Stimulated activated CD4-positive, alpha-beta T cell treated with anti-CD3 and anti-CD28 coated beads, Interleukin-2, amount 100 ng/mL, for 48 hours (primary cell): ENCODE data around the gene DKC1.
A peak's percentile ranks its signal among the peaks of the same experiment; 100 is the strongest.

ENCODE experiments used
- DNase-seq, 2 donors: peaks; one replicate each; pipeline ENCODE4 v3.0.0-alpha.2; 2020

DKC1 gene

DNA sequence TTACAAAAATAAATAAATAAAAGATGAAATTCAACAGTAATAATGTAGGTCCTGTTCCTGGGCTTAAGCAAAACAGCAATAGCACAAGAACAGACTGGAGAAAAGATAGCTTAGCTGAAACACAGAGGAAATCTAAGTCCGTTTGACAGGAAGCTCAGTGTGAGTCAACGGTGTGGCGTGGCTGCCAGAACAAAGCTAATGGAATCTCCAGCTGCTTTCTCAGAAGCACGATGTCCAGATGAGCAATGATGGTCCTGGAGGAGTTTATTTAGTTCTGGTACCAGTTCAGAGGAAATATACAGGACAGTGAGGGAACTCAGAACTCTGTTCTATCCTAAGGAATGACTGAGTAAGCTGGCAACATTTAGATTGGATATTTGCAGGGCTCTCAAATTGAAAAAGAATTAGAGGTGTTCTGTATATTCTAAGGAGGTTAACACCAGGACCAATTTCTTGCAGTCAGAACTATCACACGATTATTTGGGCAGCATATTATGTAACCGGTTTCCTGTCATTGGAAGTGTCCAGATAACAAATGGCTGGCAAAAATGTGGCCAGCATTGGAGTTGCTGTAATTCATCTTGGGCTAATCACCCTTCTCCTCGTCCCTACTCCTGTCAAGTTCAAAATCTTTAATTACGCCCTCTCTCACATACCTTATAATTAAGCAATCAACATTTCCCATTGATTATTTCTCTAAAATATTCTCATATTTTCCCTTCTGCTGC, 24.5 kb upstream of the DKC1 start:
- no peak for DNase-seq

DNA sequence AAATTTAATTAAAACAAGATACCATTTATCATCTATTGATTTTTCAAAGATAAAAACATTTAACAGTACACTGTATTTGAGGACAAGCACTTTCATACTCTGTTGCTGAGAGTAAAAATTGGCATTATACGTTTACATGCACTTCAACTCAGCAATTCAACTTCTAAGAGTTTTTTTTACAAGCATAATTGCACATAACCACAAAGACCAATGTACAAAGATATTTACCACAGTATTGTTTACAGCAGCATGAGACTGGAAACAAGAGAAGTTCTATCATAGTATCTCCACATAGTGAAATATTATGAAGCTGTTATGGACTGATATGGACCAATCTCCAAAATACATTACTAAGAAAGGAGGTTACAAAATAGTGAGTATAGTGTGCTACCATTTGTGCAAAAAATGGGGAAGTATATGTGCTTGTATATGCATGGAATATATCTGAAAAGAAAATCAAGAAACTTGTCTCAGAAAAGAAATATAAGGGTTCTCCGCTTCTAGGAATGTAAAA, 22.7 kb upstream of the DKC1 start:
- no peak for DNase-seq

DNA sequence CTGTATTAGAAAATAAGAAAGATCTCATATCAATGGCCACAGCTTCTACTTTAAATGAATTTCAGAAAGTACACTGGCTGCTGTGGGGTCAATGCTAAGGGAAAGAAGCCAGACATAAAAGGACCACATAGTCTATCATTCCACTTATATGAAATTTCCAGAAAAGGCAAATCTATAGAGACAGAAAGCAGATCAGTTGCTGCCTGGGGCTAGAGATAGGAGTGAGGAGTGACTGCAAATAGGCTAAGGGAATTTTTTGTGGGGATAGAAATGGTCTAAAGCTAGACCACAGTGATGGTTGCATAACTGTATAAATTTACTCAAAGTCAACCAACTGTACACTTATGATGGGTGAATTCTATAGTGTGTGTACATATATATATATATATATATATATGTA, 20.1 kb upstream of the DKC1 start:
- DNase-seq: no peak

DNA sequence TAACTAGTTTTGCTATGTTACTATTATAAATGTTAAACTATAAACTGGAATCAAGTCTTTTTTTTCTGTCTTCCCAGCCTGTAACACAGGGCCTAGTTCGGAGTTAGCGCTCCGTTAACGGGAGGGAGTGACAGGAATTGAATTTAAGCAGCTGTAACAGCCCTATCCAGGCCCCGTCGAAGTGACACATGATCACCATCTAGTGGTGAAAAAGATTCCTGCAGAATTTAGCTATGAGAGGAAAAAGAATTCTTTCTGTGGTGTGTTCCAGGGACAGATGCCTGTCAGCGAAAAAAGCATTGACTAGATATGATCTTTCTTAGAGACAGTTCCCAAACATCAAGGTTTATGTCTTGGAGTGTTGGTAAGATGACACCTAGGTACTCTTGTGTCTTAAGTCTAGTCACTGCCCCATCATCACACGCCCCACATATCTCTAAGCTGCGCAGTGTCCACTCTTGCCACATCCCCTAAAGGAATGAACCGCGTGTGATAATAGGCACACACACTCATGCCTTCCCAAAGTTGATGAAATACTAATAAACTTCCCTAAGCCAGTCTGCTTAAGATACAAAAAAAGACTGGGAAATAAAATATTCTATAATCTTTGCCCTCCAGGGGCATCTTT, 13.8 kb upstream of the DKC1 start:
- DNase-seq: peak in 1 of 2 donors; percentile 27

DNA sequence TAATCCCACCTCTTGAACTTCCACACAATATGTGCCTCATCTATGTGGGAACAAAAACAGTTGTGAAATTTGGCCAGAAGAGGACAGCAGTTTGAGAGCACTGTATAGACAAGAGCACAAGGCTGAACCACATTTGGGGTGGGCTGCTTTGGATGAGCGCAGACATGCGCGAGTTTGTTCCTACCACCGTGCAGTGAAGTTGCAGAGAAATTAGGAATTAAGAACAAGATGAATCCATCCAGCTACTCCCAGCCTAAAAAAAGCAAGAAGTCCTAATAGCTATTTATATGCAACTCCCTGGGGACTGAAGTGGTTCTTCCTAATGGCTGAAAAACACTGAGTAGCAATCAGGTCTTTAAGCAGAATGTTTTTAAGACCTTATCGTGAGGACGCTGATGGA, 12.8 kb upstream of the DKC1 start:
- DNase-seq: no peak

DNA sequence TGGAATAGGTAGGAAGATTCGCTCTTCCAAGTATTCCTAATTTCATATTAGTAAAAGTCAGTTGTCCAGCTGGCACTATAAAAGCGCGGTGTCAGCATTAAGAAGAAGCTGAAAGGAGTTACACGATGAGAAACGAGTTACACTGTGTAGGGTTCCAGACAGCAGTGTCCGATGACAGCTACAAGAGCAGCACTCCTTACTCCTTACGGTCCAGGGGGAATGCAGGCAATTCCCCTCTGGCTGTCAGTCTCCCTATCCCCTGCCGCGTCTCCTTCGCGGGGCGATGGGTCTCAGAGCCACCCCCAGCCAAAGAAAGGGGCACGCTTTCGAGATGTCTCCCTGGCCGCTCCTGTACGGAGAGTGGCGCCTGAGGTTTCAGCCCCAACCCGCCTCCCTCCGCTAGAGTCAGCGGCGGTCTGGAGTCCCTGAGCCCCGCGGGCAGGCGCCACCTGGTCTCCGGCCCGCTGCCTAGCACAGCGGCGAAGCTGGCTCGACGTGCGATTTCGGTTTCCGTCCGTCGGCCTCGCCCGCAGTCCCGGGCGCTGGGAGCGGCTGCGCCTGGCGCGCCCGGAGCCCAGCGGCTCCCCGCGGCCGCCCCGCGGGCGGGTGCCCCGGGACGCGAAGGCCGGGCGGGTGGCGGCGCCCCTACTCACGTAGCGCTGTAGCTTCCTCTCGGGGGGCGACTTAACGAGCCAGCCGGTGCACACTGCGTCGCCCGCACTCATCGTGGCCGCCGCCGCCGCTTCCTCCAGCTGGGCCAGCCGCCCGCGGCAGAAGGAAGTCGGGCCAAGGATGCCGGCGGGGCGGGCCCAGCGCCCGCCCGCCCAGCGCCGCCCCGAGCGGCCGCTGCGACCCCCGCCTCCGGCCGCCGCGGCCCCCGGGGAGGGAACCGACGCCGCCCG, 12.1 kb upstream of the DKC1 start, which contains the start of gene GAB3:
Gene GAB3 (minus strand): TSS at position 777 of the 902 bp plus-strand sequence. CDS start 52 bp downstream, at position 725.
- DNase-seq: peak in 1 of 2 donors; percentile 20

DNA sequence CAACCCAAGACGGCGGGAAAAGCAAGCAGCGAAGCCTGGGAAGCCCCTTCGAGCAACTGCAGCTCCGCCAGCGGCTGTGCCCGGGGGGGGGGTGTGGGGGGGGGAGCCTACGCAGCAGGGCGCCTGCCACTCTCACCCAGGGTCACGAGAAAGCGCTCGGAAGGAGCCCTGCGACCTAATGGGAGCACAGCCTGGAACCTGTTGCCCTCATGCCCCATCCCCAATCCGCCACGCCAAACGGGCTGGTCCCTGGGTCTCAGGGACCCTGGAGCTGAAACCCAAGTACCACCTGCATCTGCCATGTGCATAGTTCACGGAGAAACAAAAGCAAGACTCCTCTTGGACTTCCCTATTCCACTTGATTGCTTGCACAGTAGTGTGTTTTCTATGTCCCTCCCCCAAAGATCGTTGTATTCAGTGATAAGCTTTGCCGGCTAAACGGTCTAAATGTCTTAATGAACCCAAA, 11.4 kb upstream of the DKC1 start:
- DNase-seq: no peak

DNA sequence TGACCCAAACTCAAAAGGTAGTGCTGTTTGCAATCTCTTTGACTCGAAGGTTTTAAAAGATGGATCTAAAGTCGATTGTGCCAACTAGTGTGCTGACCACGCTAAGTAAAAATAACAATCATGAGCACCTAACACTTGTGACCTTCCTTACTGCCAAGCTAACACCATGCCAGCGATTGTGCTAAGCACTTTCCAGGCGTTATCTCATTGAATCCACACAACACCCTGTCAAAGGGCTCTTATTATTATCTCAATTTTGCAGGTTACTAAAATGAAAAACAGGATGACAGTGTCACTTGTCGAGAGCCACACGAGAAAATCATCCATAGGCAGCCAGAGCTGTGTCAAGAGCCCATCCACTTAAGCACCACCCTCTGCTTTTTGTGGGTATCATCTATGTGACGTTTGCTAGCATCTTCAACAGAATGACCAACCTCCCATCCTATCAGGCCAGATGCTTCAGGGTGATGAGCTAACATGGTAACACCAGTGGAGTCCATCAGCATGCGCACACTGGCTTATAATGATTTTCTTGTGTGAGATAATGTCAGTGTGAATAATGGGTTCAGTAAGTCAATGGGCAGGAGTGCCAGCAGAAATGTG, 10.9 kb upstream of the DKC1 start:
- no peak for DNase-seq

DNA sequence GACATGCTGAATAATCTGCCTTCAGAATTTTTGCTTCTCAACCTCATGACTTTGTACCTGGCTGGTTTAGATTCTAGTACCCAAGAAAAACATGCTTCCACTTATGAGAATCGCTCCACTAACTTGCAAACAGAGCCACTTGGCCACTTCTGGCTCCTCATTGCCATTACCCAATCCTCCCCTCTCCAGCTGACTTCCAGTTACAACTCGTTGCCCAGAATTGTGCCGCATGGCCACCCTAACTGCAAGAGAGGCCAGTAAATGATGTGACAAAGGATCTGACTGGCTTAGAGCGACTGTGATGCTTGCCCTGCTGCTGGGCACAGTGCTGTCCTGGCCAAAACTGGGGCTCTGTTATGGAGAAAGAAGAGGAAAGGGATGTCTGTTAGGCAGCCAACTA, 4.0 kb upstream of the DKC1 start:
- no peak for DNase-seq

DNA sequence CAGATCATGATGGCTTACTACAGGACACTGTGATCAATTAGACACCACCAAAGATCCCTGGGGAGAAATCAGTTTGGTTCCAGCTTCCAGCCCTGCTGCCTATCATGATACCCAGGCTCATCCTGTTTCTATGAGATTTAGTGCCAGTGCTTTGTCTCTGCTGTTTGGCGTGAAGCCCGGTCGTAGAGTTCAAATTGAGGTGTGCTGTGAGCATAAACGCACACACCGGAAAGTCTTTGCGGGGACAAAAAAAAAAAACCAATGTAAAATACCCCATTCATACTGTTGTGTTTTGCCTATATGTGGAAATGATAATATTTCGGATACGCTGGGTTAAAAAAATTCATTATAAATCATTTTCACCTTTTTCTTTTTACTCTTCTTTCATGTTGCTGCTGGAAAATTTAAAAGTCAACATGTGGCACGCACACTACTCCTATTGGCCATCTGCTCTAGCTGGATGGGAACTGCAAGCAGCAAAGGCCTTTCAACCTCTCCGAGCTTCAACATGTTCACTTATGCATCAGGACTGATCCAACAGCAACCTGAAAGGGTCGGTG, 607 bp upstream of the DKC1 start:
- DNase-seq: no peak

DNA sequence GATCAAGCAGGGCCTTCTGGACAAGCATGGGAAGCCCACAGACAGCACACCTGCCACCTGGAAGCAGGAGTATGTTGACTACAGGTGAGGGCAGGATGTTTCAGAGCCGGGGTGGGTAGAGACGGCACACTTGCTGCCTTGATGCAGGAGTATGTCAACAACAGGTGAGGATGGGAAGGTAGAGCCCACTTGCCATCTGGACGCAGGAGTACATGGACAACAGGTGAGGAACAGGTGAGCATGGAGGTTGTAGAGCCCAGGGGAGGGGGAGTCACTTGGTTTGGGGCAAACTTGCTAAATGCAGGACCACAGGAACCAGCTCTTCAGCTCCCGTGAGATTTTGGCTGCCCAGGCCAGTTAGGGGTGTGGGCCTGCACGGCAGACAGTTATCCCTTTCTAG, 12.0 kb downstream of the DKC1 start:
- no peak for DNase-seq

DNA sequence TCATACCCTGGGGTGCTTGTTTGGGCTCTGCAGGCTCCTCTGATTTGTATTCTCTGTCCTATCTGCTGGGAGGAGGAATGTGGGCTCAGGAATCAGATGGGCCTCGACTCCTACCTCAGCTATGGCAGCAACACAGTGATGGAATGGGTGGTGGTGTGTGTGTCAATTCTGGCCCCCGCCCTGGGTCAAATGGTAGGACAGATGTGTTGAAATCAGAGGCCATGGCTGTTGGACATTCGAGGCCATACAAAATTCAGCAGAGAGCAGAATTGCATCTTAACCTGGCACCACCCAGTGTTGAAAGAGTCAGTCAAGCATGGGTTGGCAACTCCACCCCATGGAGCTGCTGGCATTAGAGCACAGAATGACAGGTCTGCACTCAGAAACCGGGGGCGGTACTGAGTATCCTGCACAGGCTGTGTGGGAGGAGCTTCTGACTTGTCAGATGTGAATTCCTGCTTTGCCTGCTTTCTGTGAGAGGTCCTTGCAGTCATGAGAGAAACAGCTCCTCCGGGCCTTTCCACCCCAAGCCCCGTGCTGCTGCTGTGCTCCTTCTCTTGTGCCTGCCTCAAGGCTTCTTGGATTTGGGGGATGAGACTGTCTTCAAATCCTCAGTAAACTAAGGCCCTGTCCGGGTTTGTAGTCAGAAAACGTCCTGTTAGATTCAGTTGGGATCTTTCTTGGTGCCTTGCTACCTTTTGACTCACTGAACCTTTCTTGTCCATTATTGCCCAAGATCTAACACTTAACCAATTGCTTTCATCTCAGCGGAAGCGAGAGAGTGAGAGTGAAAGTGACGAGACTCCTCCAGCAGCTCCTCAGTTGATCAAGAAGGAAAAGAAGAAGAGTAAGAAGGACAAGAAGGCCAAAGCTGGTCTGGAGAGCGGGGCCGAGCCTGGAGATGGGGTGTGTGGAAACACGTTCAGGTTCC, 13.0 kb downstream of the DKC1 start:
- no peak for DNase-seq

DNA sequence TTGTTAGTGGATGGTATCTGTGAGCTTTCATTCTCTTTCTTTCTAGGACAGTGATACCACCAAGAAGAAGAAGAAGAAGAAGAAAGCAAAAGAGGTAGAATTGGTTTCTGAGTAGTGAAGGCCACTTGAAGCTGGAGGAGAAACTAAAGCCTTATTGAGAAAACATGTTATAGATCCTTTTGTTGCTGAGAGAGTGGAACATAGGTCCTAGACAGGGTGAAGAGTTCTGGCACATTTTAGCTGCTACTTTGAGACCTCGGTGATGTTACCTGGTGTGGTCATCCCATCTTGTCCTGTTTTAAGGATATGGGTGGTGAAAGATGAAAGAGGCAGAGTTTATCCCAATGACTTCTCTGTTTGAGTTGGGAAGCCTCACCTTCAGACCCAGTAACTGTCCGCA, 14.1 kb downstream of the DKC1 start:
- DNase-seq: no peak

DNA sequence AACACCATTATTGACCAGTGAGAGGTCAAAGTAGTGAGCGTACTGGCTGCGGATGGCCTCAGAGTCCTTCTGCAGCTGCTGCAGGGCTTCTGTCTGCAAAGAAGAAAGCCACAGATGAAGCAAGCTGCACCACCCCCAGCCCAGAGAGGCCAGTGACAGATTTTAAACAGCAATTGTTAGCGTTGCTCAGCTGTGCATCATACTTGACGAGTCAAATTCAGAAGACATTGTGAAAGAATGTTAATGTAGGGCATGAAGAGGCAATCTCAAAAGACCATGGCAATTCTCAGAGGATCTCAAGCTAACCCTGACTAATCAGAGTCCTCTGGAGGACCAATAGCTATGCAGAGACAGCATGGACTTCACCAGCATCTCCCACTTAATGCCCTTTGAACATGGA, 16.6 kb downstream of the DKC1 start:
- no peak for DNase-seq

DNA sequence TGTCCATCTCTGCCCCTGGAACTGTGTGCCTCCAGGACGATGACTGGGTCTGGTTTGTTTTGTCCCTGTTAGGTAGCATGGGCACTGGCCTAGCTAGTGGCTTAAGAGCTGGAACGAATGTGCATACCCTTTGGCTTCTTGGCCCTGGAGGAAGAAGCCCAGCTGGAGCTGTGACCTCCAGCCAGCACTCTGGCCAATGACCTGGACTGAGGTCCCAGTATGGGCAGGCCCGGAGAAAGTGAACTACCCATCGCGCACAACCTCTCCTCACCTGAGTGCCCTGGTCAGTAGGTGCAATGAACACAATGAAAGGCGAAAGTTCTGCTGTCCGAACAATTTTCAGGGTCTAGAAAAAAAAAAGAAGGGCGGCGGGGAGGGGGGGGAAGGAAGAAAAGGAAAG, 18.3 kb downstream of the DKC1 start:
- DNase-seq: no peak

DNA sequence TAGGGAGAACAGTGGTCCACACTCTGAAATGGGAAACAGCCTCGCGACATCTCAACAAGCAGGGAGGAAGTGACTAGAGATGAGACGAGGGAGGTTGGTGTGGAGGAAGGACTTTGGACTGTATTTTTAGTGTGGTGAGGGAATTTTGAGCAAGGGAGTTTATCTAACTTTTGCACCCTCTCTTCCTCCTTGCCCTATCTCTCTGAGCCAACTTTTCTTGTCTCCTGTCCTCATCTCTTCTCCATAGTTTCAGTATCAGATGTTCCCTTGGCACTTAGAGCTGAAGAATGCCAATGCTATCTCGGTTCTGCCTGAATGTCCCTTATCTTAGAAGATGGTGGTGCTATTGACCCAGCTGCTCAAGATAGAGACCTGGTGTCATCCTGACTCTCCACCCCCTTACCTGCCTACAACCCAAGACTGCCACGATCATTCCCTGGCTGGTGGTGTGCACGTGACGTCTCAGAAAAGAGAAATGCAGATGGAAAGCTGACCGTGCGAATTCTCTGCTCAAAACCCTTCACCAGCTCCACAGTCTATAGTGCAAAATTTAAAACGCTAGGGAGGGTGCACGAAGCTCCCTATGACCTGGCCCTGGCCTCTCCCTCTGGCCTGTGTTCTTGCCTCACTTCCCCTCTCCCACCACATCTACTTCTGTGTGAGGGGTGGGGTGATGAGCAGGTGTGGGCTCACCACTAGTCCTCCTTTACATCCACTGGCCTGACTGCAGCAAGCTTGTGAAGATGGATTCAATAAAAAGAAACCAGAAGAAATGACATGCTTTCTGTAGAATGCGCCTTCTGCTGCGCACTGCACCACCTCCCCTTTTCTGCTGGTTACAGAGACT, 21.7 kb downstream of the DKC1 start:
- no peak for DNase-seq

DNA sequence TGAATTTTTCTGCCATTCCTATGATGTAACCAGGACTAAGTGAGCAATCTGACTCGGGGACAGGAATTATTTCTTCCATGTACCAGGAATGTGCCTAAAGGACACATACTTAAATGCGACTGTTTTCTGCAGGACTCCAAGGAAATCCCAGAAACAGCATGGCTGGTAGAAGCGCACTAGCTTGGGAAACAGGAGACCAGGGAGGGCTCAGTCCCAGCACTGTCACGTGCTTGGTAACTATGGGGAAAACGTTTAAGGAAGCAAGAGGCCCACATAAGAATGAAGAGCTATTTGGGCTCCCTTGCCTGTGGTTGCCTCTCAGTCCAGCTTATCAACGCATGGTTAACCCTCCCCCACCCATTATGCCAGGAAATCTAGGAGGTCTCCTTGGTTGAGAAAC, 23.1 kb downstream of the DKC1 start:
- no peak for DNase-seq

DNA sequence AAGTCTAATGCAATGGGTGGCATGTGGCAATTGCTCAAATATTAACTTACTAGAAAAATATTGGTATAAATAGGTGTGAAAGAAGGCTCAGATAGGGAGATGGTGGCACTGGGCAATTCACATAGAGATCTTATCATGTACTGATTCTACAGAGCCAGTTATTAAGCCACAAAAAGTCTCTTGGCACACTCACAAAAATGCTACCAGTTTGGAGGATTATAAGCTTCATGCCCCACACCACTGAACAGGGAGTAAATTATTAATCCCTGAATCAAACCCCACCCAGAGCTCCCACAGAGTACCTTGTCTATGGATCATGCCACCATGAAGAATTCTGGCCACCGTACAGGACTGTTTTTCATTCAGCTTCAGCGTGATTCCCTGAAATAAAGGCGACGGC, 28.8 kb downstream of the DKC1 start:
- no peak for DNase-seq

DNA sequence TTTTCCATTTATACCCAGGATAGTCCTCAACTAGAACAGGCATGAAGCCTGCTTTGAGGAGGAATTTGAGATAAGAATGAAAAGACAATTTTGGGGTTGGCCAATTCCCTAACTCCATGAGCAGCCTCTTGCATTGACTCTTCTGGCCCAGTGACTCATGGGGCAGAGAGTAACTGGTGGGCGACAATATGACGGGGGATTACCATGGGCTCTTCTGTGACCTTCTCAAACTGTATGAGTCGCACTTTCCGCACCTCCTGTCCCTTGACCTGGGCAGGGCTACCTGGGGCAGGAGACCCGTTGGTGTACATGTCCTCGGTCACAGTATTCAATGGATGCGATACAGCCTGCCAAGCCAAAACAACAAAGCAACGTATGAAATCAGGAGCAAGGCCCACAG, 29.3 kb downstream of the DKC1 start:
- DNase-seq: no peak

DNA sequence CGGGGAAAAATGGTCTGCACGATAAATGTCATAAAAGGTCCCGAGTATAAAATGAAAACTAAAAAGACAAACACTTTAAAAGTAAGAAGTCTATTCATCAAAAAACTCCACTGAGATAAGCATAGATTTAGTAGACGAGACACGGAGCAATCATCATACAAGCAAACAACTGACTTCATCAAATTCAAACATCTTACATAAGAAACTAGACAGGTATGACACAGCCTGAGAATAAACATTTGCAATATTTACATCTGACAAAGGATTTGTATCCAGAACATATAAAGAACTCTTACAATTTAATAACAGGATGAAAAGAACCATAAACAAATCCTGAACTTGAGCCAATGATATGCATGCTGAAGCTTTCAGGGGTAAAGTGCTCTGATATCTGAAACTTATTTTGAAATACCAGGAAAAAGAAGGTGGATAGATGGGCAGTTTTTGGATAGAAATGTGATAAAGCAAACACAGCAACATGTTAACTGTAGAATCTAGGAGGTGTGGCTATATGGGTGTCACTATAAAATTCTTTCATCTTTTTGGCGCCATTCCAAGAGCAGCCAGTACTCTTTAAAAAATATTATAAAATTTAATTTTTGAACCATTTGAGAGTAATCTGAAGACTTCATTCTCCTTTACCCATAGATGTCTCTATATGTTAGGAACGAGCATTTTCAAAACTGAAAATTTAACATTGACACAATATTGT, 30.6 kb downstream of the DKC1 start:
- DNase-seq: no peak
